ENCODE results near the gene ALDH1A2. TPM values are rescaled to one million over a fixed set of nuclear protein-coding genes. Genes with fewer than 3 reads are reported as not detected.

Gene ALDH1A2
- polyA plus RNA-seq, 1 experiment, result 0.68 TPM

- H3K4me3 ChIP-seq (ENCODE audit: low read depth, low read length), result no peak overlapping the region
- no peaks in the 10 kb centered on the region for H3K27me3 ChIP-seq (ENCODE audit: control insufficient read depth, insufficient read depth, low read length)
- DNase-seq (ENCODE audit: low read depth, low spot score), result no peak
- TF ChIP-seq CTCF (IDR thresholded peaks at IDR 0.05; ENCODE audit: low read depth, low read length), result no peak
- H3K9me3 ChIP-seq (ENCODE audit: control insufficient read depth, insufficient read depth, low read length), result no peaks in the 10 kb centered on the region
- no peak overlapping the region for H3K27ac ChIP-seq (ENCODE audit: low read depth, low read length)
- CTCF ChIA-PET, result interaction anchor here (0.6 kb wide), 1 partner anchor 44 kb away, joined by 5 read pairs; no protein-coding TSS in a partner anchor
- POLR2A ChIA-PET, result no interaction called here
Observed at GRCh38 chr15:58016581-58017175, 48.8 kb downstream of the ALDH1A2 start.

GRCh38 chr15:58015565-58015964, 49.9 kb downstream of the ALDH1A2 start:
- H3K9me3 ChIP-seq (ENCODE audit: control insufficient read depth, insufficient read depth, low read length), result no peaks in the 10 kb centered on the region
- ChIA-PET POLR2A (no interaction called here), CTCF (interaction anchor here (0.5 to 1.8 kb wide), 3 partner anchors 51 to 55 kb away, joined by 4 to 5 read pairs (median 4); no protein-coding TSS in a partner anchor)
- DNase-seq (ENCODE audit: low read depth, low spot score), result no peak
- no peaks in the 10 kb centered on the region for H3K27me3 ChIP-seq (ENCODE audit: control insufficient read depth, insufficient read depth, low read length)
- TF ChIP-seq CTCF (IDR thresholded peaks at IDR 0.05; ENCODE audit: low read depth, low read length), result no peak
- no peak overlapping the region for H3K4me3 ChIP-seq (ENCODE audit: low read depth, low read length)
- no peak overlapping the region for H3K27ac ChIP-seq (ENCODE audit: low read depth, low read length)

GRCh38 chr15:58014470-58014869, 51.0 kb downstream of the ALDH1A2 start:
- Histone ChIP-seq H3K27me3 (ENCODE audit: control insufficient read depth, insufficient read depth, low read length) (no peaks in the 10 kb centered on the region), H3K27ac (ENCODE audit: low read depth, low read length) (no peak overlapping the region), H3K9me3 (ENCODE audit: control insufficient read depth, insufficient read depth, low read length) (no peaks in the 10 kb centered on the region), H3K4me3 (ENCODE audit: low read depth, low read length) (no peak overlapping the region)
- no peak for TF ChIP-seq CTCF (IDR thresholded peaks at IDR 0.05; ENCODE audit: low read depth, low read length)
- no peak for DNase-seq (ENCODE audit: low read depth, low spot score)
- POLR2A ChIA-PET, result no interaction called here
- CTCF ChIA-PET, result interaction anchor here (1.8 kb wide), 1 partner anchor 57 kb away, joined by 5 read pairs; no protein-coding TSS in a partner anchor

- CTCF ChIA-PET, result no interaction called here
- DNase-seq (ENCODE audit: low read depth, low spot score), result no peak
- no peak for TF ChIP-seq CTCF (IDR thresholded peaks at IDR 0.05; ENCODE audit: low read depth, low read length)
- no peak overlapping the region for H3K4me3 ChIP-seq (ENCODE audit: low read depth, low read length)
- no peaks in the 10 kb centered on the region for H3K27me3 ChIP-seq (ENCODE audit: control insufficient read depth, insufficient read depth, low read length)
- POLR2A ChIA-PET, result no interaction called here
- H3K9me3 ChIP-seq (ENCODE audit: control insufficient read depth, insufficient read depth, low read length), result no peaks in the 10 kb centered on the region
- no peak overlapping the region for H3K27ac ChIP-seq (ENCODE audit: low read depth, low read length)
Observed at GRCh38 chr15:58014040-58014439, 51.5 kb downstream of the ALDH1A2 start.

- DNase-seq (ENCODE audit: low read depth, low spot score), result no peak
- no peak overlapping the region for H3K4me3 ChIP-seq (ENCODE audit: low read depth, low read length)
- CTCF ChIA-PET, result interaction anchor here (0.8 to 1.8 kb wide), 2 partner anchors 60 to 150 kb away, joined by 3 to 5 read pairs; no protein-coding TSS in a partner anchor
- H3K27ac ChIP-seq (ENCODE audit: low read depth, low read length), result no peak overlapping the region
- no peaks in the 10 kb centered on the region for H3K9me3 ChIP-seq (ENCODE audit: control insufficient read depth, insufficient read depth, low read length)
- TF ChIP-seq CTCF (IDR thresholded peaks at IDR 0.05; ENCODE audit: low read depth, low read length), result no peak
- H3K27me3 ChIP-seq (ENCODE audit: control insufficient read depth, insufficient read depth, low read length), result no peaks in the 10 kb centered on the region
- POLR2A ChIA-PET, result no interaction called here
Observed at GRCh38 chr15:58010983-58011382, 54.5 kb downstream of the ALDH1A2 start.
